ENCODE measurements around the gene C10orf95.

DNA sequence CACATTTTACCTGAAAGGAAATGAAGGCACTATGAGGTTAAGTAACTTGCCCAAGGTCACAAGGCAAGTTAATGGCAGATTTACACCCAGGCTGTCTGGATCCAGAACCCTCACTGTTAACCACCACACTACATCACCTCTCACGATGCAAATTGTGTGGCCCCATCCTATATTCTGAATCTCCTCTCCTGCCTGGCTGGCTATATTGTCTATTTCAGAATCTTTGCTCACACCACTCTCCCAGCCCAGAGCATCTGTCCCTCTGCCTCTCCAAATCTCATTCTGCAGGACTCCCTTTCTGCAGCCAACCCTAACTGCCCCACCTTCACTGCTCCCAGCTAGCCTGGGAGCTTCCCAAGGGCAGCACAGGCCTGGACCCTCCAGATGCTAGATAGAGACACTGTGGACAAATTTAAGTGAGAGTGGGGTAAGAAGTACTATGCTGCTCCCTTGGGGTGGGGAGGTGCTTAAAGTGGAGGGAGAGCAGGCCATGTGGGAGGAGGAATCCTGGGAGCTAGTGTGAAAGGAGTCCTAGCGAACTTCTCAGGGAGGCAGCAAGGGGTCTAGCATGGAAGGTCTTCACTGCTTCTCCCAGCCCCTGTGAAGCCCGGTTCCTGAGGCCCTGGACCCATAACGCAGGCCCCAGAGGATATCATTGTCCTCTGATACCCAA, 19.8 kb downstream of the C10orf95 start:
- no peak for TF ChIP-seq EP300 (IDR thresholded peaks at IDR 0.05)
- TF ChIP-seq, protein P1, sequence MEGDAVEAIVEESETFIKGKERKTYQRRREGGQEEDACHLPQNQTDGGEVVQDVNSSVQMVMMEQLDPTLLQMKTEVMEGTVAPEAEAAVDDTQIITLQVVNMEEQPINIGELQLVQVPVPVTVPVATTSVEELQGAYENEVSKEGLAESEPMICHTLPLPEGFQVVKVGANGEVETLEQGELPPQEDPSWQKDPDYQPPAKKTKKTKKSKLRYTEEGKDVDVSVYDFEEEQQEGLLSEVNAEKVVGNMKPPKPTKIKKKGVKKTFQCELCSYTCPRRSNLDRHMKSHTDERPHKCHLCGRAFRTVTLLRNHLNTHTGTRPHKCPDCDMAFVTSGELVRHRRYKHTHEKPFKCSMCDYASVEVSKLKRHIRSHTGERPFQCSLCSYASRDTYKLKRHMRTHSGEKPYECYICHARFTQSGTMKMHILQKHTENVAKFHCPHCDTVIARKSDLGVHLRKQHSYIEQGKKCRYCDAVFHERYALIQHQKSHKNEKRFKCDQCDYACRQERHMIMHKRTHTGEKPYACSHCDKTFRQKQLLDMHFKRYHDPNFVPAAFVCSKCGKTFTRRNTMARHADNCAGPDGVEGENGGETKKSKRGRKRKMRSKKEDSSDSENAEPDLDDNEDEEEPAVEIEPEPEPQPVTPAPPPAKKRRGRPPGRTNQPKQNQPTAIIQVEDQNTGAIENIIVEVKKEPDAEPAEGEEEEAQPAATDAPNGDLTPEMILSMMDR (IDR thresholded peaks at IDR 0.05), result no peak
- TF ChIP-seq POLR2A (IDR thresholded peaks at IDR 0.05; ENCODE audit: low read depth), result no peak
- no peak for TF ChIP-seq POLR2AphosphoS5 (IDR thresholded peaks at IDR 0.05)

All from esophagus muscularis mucosa (tissue), 4 donors.